Activated CD4-positive, CD25-positive, alpha-beta regulatory T cell treated with anti-CD3 and anti-CD28 coated beads, Interleukin-2, amount 50 U/mL, for 72 hours (primary cell): ENCODE measurements around the gene CAMSAP3.

Source experiments
- DNase-seq: peaks from one replicate; pipeline ENCODE4 v3.0.0; 2021

Gene CAMSAP3

GRCh38 chr19:7648265-7649014 is 52.8 kb downstream of the CAMSAP3 start:
- DNase-seq, result no peak

GRCh38 chr19:7650148-7650547 is 54.5 kb downstream of the CAMSAP3 start:
- DNase-seq, result no peak

GRCh38 chr19:7652061-7652641 is 56.5 kb downstream of the CAMSAP3 start:
- DNase-seq, result peak; percentile 91

GRCh38 chr19:7654401-7654800 is 58.7 kb downstream of the CAMSAP3 start:
- DNase-seq, result no peak

GRCh38 chr19:7655581-7655980 is 59.9 kb downstream of the CAMSAP3 start:
- no peak for DNase-seq

- peak; percentile 49 for DNase-seq
Observed at GRCh38 chr19:7657131-7657751, 61.6 kb downstream of the CAMSAP3 start.

- no peak for DNase-seq
Observed at GRCh38 chr19:7658219-7658686, 62.6 kb downstream of the CAMSAP3 start.

GRCh38 chr19:7661744-7662538 is 66.3 kb downstream of the CAMSAP3 start:
- no peak for DNase-seq

GRCh38 chr19:7662657-7663056 is 67.0 kb downstream of the CAMSAP3 start:
- DNase-seq, result no peak

- DNase-seq, result no peak
Observed at GRCh38 chr19:7663706-7664105, 68.0 kb downstream of the CAMSAP3 start.

- no peak for DNase-seq
Observed at GRCh38 chr19:7665076-7665475, 69.4 kb downstream of the CAMSAP3 start.
